ENCODE data around the gene EEFSEC. TPM values are rescaled to one million over a fixed set of nuclear protein-coding genes. Genes with fewer than 3 reads are reported as not detected.

Gene EEFSEC
- total and polyA plus RNA-seq, 5 donors from 2014 or later, result 16.9 to 21.9 (median 18.5) TPM

DNA sequence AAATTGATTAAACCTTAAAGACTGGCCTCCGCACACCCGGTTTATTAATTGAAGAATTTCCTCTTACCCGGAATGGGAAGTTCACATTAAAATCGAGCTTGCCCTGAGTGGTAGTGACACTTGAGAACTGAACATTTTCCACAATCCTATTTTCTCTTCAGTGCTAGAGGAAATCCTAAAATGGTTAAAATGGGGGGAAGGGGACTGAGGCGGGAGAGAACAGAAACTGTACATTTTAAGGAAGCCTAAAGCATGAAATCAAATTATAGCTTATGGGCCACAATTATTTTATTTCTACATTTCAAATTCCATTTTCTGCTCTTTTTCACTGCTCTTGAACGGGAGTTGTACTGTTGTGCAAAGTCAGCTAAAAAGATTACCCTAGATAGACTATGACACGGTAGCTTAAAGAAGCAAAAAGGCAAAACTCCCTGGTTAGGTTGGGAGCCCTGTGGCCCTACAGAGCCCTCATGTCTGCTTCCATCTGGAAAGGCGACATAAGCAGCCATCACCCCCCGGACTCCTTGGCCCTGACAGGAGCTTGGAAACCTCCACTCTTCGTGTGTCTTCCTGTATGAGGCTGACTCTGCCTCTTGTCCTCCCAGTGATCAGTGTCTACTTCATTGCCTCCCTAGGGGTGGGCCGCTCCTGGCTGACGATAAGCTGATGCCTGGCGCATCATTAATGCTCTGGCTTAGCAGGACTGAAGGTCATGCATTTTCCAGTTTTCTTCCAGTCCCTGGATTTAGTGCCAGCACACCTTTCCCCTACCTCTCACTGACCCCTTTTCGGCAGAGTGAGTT, 79.3 kb downstream of the EEFSEC start:
- no peak overlapping the region for H3K4me3 Mint-ChIP-seq
- no peaks in the 10 kb centered on the region for H3K36me3 Mint-ChIP-seq
- Histone ChIP-seq H3K36me3 (ENCODE audit: control insufficient read depth, insufficient read depth, low read length) (no peaks in the 10 kb centered on the region), H3K9me3 (ENCODE audit: control insufficient read depth in 2 of 2, low read length in 2 of 2) (no peaks in the 10 kb centered on the region), H3K27ac (ENCODE audit: insufficient read depth, low read length, poor library complexity, severe bottlenecking) (no peak overlapping the region), H3K4me1 (ENCODE audit: control insufficient read depth, insufficient read depth, low read length, poor library complexity, severe bottlenecking) (no peaks in the 10 kb centered on the region), H3K27me3 (ENCODE audit: control insufficient read depth, insufficient read depth, low read length) (no peaks in the 10 kb centered on the region), H3K4me3 (ENCODE audit: low read depth, low read length) (no peak overlapping the region)
- H3K9me3 Mint-ChIP-seq, result no peaks in the 10 kb centered on the region
- H3K4me1 Mint-ChIP-seq, result peaks cover 0 to 18% (median 7%) of the 10 kb centered on the region in 4 donors
- H3K27me3 Mint-ChIP-seq, result no peaks in the 10 kb centered on the region
- H3K27ac Mint-ChIP-seq, result no peak overlapping the region
- DNase-seq, result no peak
- ATAC-seq (ENCODE audit: low read depth in 2 of 2), result no peak

GRCh38 chr3:128235207-128235926, 82.1 kb downstream of the EEFSEC start:
- Mint-ChIP-seq H3K4me3 (no peak overlapping the region), H3K4me1 (peaks cover 0 to 19% (median 9%) of the 10 kb centered on the region in 4 donors), H3K9me3 (no peaks in the 10 kb centered on the region), H3K36me3 (no peaks in the 10 kb centered on the region), H3K27me3 (no peaks in the 10 kb centered on the region), H3K27ac (peak overlapping the region in 1 of 3 donors; percentile 46)
- no peaks in the 10 kb centered on the region for H3K36me3 ChIP-seq (ENCODE audit: control insufficient read depth, insufficient read depth, low read length)
- no peak for DNase-seq
- H3K27me3 ChIP-seq (ENCODE audit: control insufficient read depth, insufficient read depth, low read length), result no peaks in the 10 kb centered on the region
- no peaks in the 10 kb centered on the region for H3K9me3 ChIP-seq (ENCODE audit: control insufficient read depth in 2 of 2, low read length in 2 of 2)
- no peaks in the 10 kb centered on the region for H3K4me1 ChIP-seq (ENCODE audit: control insufficient read depth, insufficient read depth, low read length, poor library complexity, severe bottlenecking)
- H3K27ac ChIP-seq (ENCODE audit: insufficient read depth, low read length, poor library complexity, severe bottlenecking), result no peak overlapping the region
- ATAC-seq (ENCODE audit: low read depth in 2 of 2), result no peak
- H3K4me3 ChIP-seq (ENCODE audit: low read depth, low read length), result no peak overlapping the region

DNA sequence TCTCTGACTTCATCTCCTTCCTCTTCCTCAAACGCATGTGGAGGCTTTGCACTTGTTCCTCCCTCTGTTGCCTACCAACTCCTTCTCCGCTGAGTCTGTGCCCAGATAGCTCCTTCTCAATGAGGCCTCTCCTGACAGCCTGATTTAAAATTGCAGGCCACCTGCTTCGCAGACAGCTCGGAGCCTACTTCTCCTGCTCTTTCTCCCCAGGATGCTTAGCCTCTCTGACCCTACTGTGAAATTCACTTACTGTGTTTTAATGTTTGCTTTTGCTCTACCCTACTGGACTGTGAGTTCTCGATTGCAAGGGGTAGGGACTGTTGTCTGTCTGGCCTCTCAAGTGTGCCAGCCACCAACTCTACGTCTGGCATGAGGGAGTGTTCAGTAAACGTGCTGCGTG, 83.4 kb downstream of the EEFSEC start:
- H3K27me3 Mint-ChIP-seq, result no peaks in the 10 kb centered on the region

DNA sequence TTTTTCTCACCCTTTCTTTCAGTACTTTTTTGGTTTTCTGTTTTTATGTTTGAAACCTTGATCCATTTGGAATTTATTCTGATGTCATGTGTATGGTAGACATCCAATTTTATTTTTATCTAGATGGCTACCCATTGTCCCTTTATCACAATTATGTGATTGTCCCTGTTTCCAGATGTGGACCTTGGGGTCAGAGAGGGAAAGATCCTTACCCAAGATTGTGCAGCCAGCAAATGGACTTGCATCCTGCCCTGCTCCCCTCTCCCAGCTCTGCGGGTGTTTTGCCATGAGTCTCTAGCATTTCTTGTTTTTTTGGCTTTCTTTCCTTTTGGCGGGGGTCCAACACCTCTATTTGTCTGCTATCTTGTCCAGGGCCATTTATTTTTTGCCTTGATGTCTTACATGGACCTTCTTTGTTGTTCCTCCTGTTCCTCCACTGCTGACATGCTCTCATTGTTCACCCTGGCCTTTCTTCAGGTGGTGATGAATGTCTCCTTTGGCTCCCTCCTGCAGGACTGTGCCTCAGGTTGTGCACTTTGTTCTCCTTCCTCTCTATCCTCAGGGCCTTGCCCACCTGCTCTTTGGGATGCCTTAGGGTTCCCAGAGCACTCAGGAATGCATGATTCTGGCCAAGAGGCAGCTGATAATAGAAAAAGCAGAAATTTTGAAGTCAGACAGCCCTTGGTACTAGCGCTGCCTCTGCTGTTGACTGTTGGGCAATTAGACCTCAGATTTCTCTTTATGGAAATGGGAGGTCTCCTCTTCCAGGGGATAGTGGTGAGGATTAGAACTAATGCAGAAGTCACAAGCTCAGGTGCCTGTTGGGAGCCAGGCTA, 84.3 kb downstream of the EEFSEC start:
- DNase-seq (no peak), ATAC-seq (ENCODE audit: low read depth in 2 of 2) (no peak)
- peak overlapping the region in 2 of 3 donors; percentile 32 to 54 for H3K27ac Mint-ChIP-seq
- H3K4me3 Mint-ChIP-seq, result no peak overlapping the region
- Histone ChIP-seq H3K9me3 (ENCODE audit: control insufficient read depth in 2 of 2, low read length in 2 of 2) (no peaks in the 10 kb centered on the region), H3K4me3 (ENCODE audit: low read depth, low read length) (no peak overlapping the region), H3K27me3 (ENCODE audit: control insufficient read depth, insufficient read depth, low read length) (no peaks in the 10 kb centered on the region), H3K4me1 (ENCODE audit: control insufficient read depth, insufficient read depth, low read length, poor library complexity, severe bottlenecking) (peaks cover 2% of the 10 kb centered on the region), H3K36me3 (ENCODE audit: control insufficient read depth, insufficient read depth, low read length) (no peaks in the 10 kb centered on the region), H3K27ac (ENCODE audit: insufficient read depth, low read length, poor library complexity, severe bottlenecking) (no peak overlapping the region)
- no peaks in the 10 kb centered on the region for H3K9me3 Mint-ChIP-seq
- peaks cover under 1 to 26% (median 12%) of the 10 kb centered on the region in 4 donors for H3K4me1 Mint-ChIP-seq
- H3K27me3 Mint-ChIP-seq, result no peaks in the 10 kb centered on the region
- H3K36me3 Mint-ChIP-seq, result no peaks in the 10 kb centered on the region

More for the DNA sequence above, 83.4 kb downstream of the EEFSEC start:
- DNase-seq (no peak), ATAC-seq (ENCODE audit: low read depth in 2 of 2) (no peak)
- no peak overlapping the region for H3K27ac ChIP-seq (ENCODE audit: insufficient read depth, low read length, poor library complexity, severe bottlenecking)
- H3K4me1 ChIP-seq (ENCODE audit: control insufficient read depth, insufficient read depth, low read length, poor library complexity, severe bottlenecking), result no peaks in the 10 kb centered on the region
- H3K4me1 Mint-ChIP-seq, result peaks cover 0 to 22% (median 11%) of the 10 kb centered on the region in 4 donors
- H3K9me3 Mint-ChIP-seq, result no peaks in the 10 kb centered on the region
- H3K36me3 Mint-ChIP-seq, result no peaks in the 10 kb centered on the region
- no peak overlapping the region for H3K4me3 ChIP-seq (ENCODE audit: low read depth, low read length)
- H3K27me3 ChIP-seq (ENCODE audit: control insufficient read depth, insufficient read depth, low read length), result no peaks in the 10 kb centered on the region
- no peaks in the 10 kb centered on the region for H3K36me3 ChIP-seq (ENCODE audit: control insufficient read depth, insufficient read depth, low read length)
- H3K4me3 Mint-ChIP-seq, result no peak overlapping the region
- H3K27ac Mint-ChIP-seq, result peak overlapping the region in 1 of 3 donors; percentile 43
- no peaks in the 10 kb centered on the region for H3K9me3 ChIP-seq (ENCODE audit: control insufficient read depth in 2 of 2, low read length in 2 of 2)

DNA sequence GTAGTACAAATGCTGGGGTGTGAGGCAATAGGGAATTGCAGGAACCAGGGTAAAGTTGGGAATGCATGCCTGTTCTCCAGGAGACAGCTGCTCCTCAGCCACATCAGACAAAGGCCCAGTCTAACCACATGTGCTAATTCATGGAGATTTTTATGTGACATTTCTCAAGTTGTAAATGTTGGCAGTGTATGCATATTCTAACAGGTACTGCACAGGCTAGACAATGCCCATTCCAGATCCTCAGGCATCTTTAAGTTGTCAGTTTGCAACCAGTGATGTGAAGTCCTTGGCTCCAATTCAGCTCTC, 84.9 kb downstream of the EEFSEC start:
- H3K9me3 ChIP-seq (ENCODE audit: control insufficient read depth in 2 of 2, low read length in 2 of 2), result no peaks in the 10 kb centered on the region
- H3K36me3 ChIP-seq (ENCODE audit: control insufficient read depth, insufficient read depth, low read length), result no peaks in the 10 kb centered on the region
- no peak overlapping the region for H3K4me3 ChIP-seq (ENCODE audit: low read depth, low read length)
- Mint-ChIP-seq H3K27ac (peak overlapping the region in 2 of 3 donors; percentile 54 to 82), H3K36me3 (no peaks in the 10 kb centered on the region), H3K9me3 (no peaks in the 10 kb centered on the region), H3K4me1 (peaks cover 5 to 29% (median 17%) of the 10 kb centered on the region in 4 donors), H3K4me3 (no peak overlapping the region), H3K27me3 (no peaks in the 10 kb centered on the region)
- no peak for ATAC-seq (ENCODE audit: low read depth in 2 of 2)
- no peak overlapping the region for H3K27ac ChIP-seq (ENCODE audit: insufficient read depth, low read length, poor library complexity, severe bottlenecking)
- H3K4me1 ChIP-seq (ENCODE audit: control insufficient read depth, insufficient read depth, low read length, poor library complexity, severe bottlenecking), result peaks cover 8% of the 10 kb centered on the region
- no peak for DNase-seq
- H3K27me3 ChIP-seq (ENCODE audit: control insufficient read depth, insufficient read depth, low read length), result no peaks in the 10 kb centered on the region

GRCh38 chr3:128239304-128239703, 86.0 kb downstream of the EEFSEC start:
- ATAC-seq (ENCODE audit: low read depth in 2 of 2), result no peak

DNA sequence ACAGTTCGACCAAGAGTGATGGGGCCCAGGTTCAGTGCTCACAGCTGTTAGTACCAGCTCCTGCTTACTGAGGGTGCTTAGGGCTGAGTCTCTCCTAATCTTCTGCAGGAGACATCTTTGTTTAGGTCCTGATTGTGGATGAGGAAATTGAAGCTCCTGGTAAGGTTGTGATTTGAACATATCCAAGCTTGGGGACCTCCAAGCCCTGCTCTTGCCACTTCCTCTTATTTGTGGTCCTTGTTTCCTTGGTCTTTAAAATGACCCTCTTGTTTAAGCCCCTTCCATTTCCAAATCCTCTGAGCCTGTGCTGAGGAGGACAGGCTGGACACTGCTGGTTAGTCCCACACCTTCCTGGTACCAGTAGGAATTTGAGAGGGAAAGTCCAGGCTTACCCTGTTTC, 87.0 kb downstream of the EEFSEC start:
- DNase-seq (no peak), ATAC-seq (ENCODE audit: low read depth in 2 of 2) (no peak)
- H3K36me3 Mint-ChIP-seq, result peaks cover 8% of the 10 kb centered on the region
- no peak overlapping the region for H3K4me3 Mint-ChIP-seq
- no peaks in the 10 kb centered on the region for H3K9me3 Mint-ChIP-seq
- no peaks in the 10 kb centered on the region for H3K9me3 ChIP-seq (ENCODE audit: control insufficient read depth in 2 of 2, low read length in 2 of 2)
- peaks cover 11% of the 10 kb centered on the region for H3K4me1 ChIP-seq (ENCODE audit: control insufficient read depth, insufficient read depth, low read length, poor library complexity, severe bottlenecking)
- peak overlapping the region in 1 of 3 donors; percentile 31 for H3K27ac Mint-ChIP-seq
- no peak overlapping the region for H3K4me3 ChIP-seq (ENCODE audit: low read depth, low read length)
- H3K27me3 Mint-ChIP-seq, result no peaks in the 10 kb centered on the region
- no peak overlapping the region for H3K27ac ChIP-seq (ENCODE audit: insufficient read depth, low read length, poor library complexity, severe bottlenecking)
- H3K36me3 ChIP-seq (ENCODE audit: control insufficient read depth, insufficient read depth, low read length), result no peaks in the 10 kb centered on the region
- no peaks in the 10 kb centered on the region for H3K27me3 ChIP-seq (ENCODE audit: control insufficient read depth, insufficient read depth, low read length)
- peaks cover 5 to 39% (median 16%) of the 10 kb centered on the region in 4 donors for H3K4me1 Mint-ChIP-seq

More at GRCh38 chr3:128239304-128239703, 86.0 kb downstream of the EEFSEC start:
- no peak overlapping the region for H3K4me3 Mint-ChIP-seq
- peaks cover 11% of the 10 kb centered on the region for H3K4me1 ChIP-seq (ENCODE audit: control insufficient read depth, insufficient read depth, low read length, poor library complexity, severe bottlenecking)
- no peaks in the 10 kb centered on the region for H3K36me3 Mint-ChIP-seq
- no peak for DNase-seq
- no peaks in the 10 kb centered on the region for H3K9me3 Mint-ChIP-seq
- H3K4me1 Mint-ChIP-seq, result peaks cover 5 to 35% (median 18%) of the 10 kb centered on the region in 4 donors
- H3K27ac Mint-ChIP-seq, result peak overlapping the region in 1 of 3 donors; percentile 74
- H3K9me3 ChIP-seq (ENCODE audit: control insufficient read depth in 2 of 2, low read length in 2 of 2), result no peaks in the 10 kb centered on the region
- H3K27me3 ChIP-seq (ENCODE audit: control insufficient read depth, insufficient read depth, low read length), result no peaks in the 10 kb centered on the region
- no peaks in the 10 kb centered on the region for H3K36me3 ChIP-seq (ENCODE audit: control insufficient read depth, insufficient read depth, low read length)
- no peak overlapping the region for H3K27ac ChIP-seq (ENCODE audit: insufficient read depth, low read length, poor library complexity, severe bottlenecking)
- H3K4me3 ChIP-seq (ENCODE audit: low read depth, low read length), result no peak overlapping the region
- no peaks in the 10 kb centered on the region for H3K27me3 Mint-ChIP-seq
